ENCODE data around the gene SCIN.

- TF ChIP-seq CTCF (IDR thresholded peaks at IDR 0.05) (no peak), POLR2AphosphoS5 (IDR thresholded peaks at IDR 0.05; ENCODE audit: low read depth, low read length) (no peak)
Measured at GRCh38 chr7:12567015-12567414, 3.5 kb upstream of the SCIN start.

All from Panc1 (cell line).